Neuronal stem cell (in vitro differentiated cells): Measurements from ENCODE around the gene MYO16.

Source experiments
- DNase-seq: peaks from one replicate; pipeline ENCODE4 v3.0.0-alpha.2; 2013; ENCODE audit warnings: low spot score
- H2AFZ ChIP-seq: one replicate; pipeline ENCODE4 v1.6.1; 2013; ENCODE audit warnings: mild to moderate bottlenecking, low read length, inconsistent platforms
- H2AK5ac ChIP-seq: 2 replicates; pipeline ENCODE4 v1.6.1; 2013; ENCODE audit warnings: low read depth, mild to moderate bottlenecking, inconsistent platforms, low read length, moderate library complexity, mixed read lengths
- H2BK120ac ChIP-seq: 2 replicates; pipeline ENCODE4 v1.6.1; 2013; ENCODE audit warnings: low read depth, mild to moderate bottlenecking, inconsistent platforms, low read length, moderate library complexity, mixed read lengths
- H2BK12ac ChIP-seq: one replicate; pipeline ENCODE4 v1.6.1; 2013; ENCODE audit warnings: low read length, inconsistent platforms
- H2BK15ac ChIP-seq: 2 replicates; pipeline ENCODE4 v1.6.1; 2013; ENCODE audit warnings: mild to moderate bottlenecking, low read length, inconsistent platforms, mixed read lengths
- H2BK5ac ChIP-seq: one replicate; pipeline ENCODE4 v1.6.1; 2013; ENCODE audit warnings: inconsistent platforms, mild to moderate bottlenecking, low read length, moderate library complexity
- H3K14ac ChIP-seq: one replicate; pipeline ENCODE4 v1.6.1; 2013; ENCODE audit warnings: low read length, inconsistent platforms
- H3K18ac ChIP-seq: 2 replicates; pipeline ENCODE4 v1.6.1; 2013; ENCODE audit warnings: low read length, inconsistent platforms
- H3K23ac ChIP-seq: 2 replicates; pipeline ENCODE4 v1.6.1; 2013; ENCODE audit warnings: low read depth, mild to moderate bottlenecking, mixed read lengths, low read length, inconsistent platforms; ENCODE audit not compliant: poor library complexity
- H3K27ac ChIP-seq: replicated peaks from 3 replicates; pipeline ENCODE4 v1.5.1; 2013; ENCODE audit warnings: low read length, inconsistent platforms
- H3K27me3 ChIP-seq, 3 experiments: 2 replicates each; pipeline ENCODE4 v1.6.1; 2013; ENCODE audit warnings: low read length in 3 of 3, mild to moderate bottlenecking in 2 of 3, inconsistent platforms in 1 of 3, low read depth in 1 of 3, mixed read lengths in 1 of 3, moderate library complexity in 1 of 3; ENCODE audit not compliant: control insufficient read depth in 3 of 3, insufficient read depth in 3 of 3
- H3K36me3 ChIP-seq, 2 donors: replicated peaks in 1 of 2; 2 replicates each; pipeline ENCODE4 v1.6.1; 2013; ENCODE audit warnings: low read length in 2 of 2; ENCODE audit not compliant: control insufficient read depth in 2 of 2, insufficient read depth in 2 of 2
- H3K4ac ChIP-seq: 2 replicates; pipeline ENCODE4 v1.6.1; 2013; ENCODE audit warnings: inconsistent platforms, mild to moderate bottlenecking, low read length, moderate library complexity
- H3K4me1 ChIP-seq, 2 donors: 1 replicate in 1 of 2; 2 replicates in 1 of 2; pipeline ENCODE4 v1.6.1; 2013; ENCODE audit warnings: low read length in 2 of 2, low read depth in 1 of 2; ENCODE audit not compliant: control insufficient read depth in 2 of 2, insufficient read depth in 1 of 2
- H3K4me2 ChIP-seq: one replicate; pipeline ENCODE4 v1.6.1; 2013; ENCODE audit warnings: mild to moderate bottlenecking, low read length, inconsistent platforms; ENCODE audit not compliant: insufficient read depth, poor library complexity, severe bottlenecking
- H3K4me3 ChIP-seq, 2 donors: 2 replicates each; pipeline ENCODE4 v1.5.1; 2013; ENCODE audit warnings: low read length in 2 of 2, mild to moderate bottlenecking in 2 of 2, inconsistent platforms in 1 of 2, moderate library complexity in 1 of 2
- H3K79me1 ChIP-seq: one replicate; pipeline ENCODE4 v1.6.1; 2013; ENCODE audit warnings: low read depth, mild to moderate bottlenecking, inconsistent platforms, low read length, moderate library complexity
- H3K9ac ChIP-seq: one replicate; pipeline ENCODE4 v1.6.1; 2013; ENCODE audit warnings: mild to moderate bottlenecking, low read depth, low read length, inconsistent platforms; ENCODE audit not compliant: poor library complexity
- H3K9me3 ChIP-seq, 2 donors: replicated peaks in 1 of 2; 2 replicates each; pipeline versions ENCODE3 to v1.6.1; 2013; ENCODE audit warnings: low read length in 2 of 2, mild to moderate bottlenecking in 2 of 2, inconsistent platforms in 1 of 2, low read depth in 1 of 2, mixed read lengths in 1 of 2, moderate library complexity in 1 of 2; ENCODE audit not compliant: control insufficient read depth in 2 of 2, insufficient read depth in 1 of 2
- H4K8ac ChIP-seq: one replicate; pipeline ENCODE4 v1.6.1; 2013; ENCODE audit warnings: low read depth, mild to moderate bottlenecking, inconsistent platforms, low read length, moderate library complexity
- H4K91ac ChIP-seq: one replicate; pipeline ENCODE4 v1.6.1; 2013; ENCODE audit warnings: low read length, low read depth, mild to moderate bottlenecking, inconsistent platforms; ENCODE audit not compliant: poor library complexity
- WGBS, 2 donors: extraction: QIAGEN DNeasy Blood & Tissue Kit; methylation state at CpG; one replicate each; pipeline ENCODE4 v1.1.7; 2013; ENCODE audit warnings: missing lambda C conversion rate in 2 of 2, mixed read lengths in 1 of 2; ENCODE audit not compliant: insufficient read length in 2 of 2, insufficient replicate concordance in 1 of 2; ENCODE audit errors: extremely low coverage in 2 of 2; 5-methylcytosine and 5-hydroxymethylcytosine counted together

MYO16 gene

DNA sequence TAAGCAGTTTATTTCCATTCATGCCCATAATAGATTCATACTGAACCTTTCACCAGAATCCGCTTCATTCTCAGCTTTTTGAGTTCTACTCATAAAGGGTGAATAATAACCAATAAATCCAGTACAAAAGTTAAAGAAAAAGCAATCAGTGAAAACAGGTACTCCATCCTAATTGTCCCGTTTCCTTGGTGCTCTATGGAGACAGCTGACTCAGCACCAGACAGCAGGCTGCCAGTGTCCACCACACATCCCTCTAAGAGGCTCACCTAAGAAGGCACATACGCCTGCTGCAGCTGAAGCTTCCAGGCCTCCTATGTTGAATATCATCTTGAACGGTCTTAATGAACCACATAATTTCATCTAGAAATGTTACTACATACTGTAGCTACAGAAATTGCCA is 27.3 kb downstream of the MYO16 start:
- H3K18ac ChIP-seq: no peak overlapping the region
- H3K4me3 ChIP-seq: no peak overlapping the region
- H3K4me2 ChIP-seq: no peak overlapping the region
- no CpG with 5 or more reads among the region's 4 CpGs for WGBS, 2 donors
- no peaks in the 10 kb centered on the region for H3K36me3 ChIP-seq
- no peaks in the 10 kb centered on the region for H3K4me1 ChIP-seq
- H4K8ac ChIP-seq: no peak overlapping the region
- H2BK12ac ChIP-seq: no peak overlapping the region
- H3K27me3 ChIP-seq: no peaks in the 10 kb centered on the region
- no peak for DNase-seq
- H4K91ac ChIP-seq: no peak overlapping the region
- H3K9me3 ChIP-seq: no peaks in the 10 kb centered on the region
- H3K79me1 ChIP-seq: no peaks in the 10 kb centered on the region
- H2AFZ ChIP-seq: no peak overlapping the region
- no peak overlapping the region for H2BK15ac ChIP-seq
- no peak overlapping the region for H2BK5ac ChIP-seq
- H3K4ac ChIP-seq: no peak overlapping the region
- H3K27ac ChIP-seq: no peak overlapping the region
- H2AK5ac ChIP-seq: no peak overlapping the region
- H3K14ac ChIP-seq: no peak overlapping the region
- no peak overlapping the region for H2BK120ac ChIP-seq
- H3K23ac ChIP-seq: no peak overlapping the region
- no peak overlapping the region for H3K9ac ChIP-seq

- no peak overlapping the region for H3K9ac ChIP-seq
- H4K8ac ChIP-seq: no peak overlapping the region
- H4K91ac ChIP-seq: no peak overlapping the region
- H2BK120ac ChIP-seq: no peak overlapping the region
- no CpG with 5 or more reads among the region's 1 CpG for WGBS, 2 donors
- no peaks in the 10 kb centered on the region for H3K4me1 ChIP-seq
- H2BK15ac ChIP-seq: no peak overlapping the region
- H3K18ac ChIP-seq: no peak overlapping the region
- no peak overlapping the region for H2BK5ac ChIP-seq
- no peak overlapping the region for H2AFZ ChIP-seq
- no peaks in the 10 kb centered on the region for H3K27me3 ChIP-seq
- no peak overlapping the region for H3K23ac ChIP-seq
- no peak overlapping the region for H3K4me2 ChIP-seq
- no peak overlapping the region for H3K4ac ChIP-seq
- no peaks in the 10 kb centered on the region for H3K79me1 ChIP-seq
- H3K14ac ChIP-seq: no peak overlapping the region
- H3K4me3 ChIP-seq: no peak overlapping the region
- no peak overlapping the region for H3K27ac ChIP-seq
- DNase-seq: no peak
- no peak overlapping the region for H2BK12ac ChIP-seq
- no peak overlapping the region for H2AK5ac ChIP-seq
- H3K9me3 ChIP-seq: no peaks in the 10 kb centered on the region
- no peaks in the 10 kb centered on the region for H3K36me3 ChIP-seq
Measured at GRCh38 chr13:108657519-108657918, 28.1 kb downstream of the MYO16 start.

- H3K27me3 ChIP-seq: no peaks in the 10 kb centered on the region
- DNase-seq: no peak
Measured at GRCh38 chr13:108662528-108662927, 33.1 kb downstream of the MYO16 start.

DNA sequence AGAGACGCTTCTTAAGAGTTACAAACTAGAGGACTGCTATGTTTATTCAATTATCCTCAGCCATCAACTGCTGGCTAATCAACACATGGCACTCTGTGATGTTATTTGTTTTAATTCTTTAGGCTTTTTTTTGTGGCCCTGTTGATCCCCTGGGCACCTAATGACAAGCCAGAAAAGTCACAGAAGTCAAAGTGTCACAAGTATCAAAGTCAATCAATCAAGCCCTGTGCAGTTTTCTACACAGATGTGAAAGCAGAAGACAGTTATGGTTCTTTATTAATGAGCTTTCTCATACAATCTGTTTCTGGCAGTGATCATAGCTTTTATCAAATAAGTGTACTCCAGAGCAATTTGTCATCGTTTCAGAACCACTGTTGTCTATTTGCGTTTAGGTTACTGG is 34.3 kb downstream of the MYO16 start:
- no peaks in the 10 kb centered on the region for H3K4me1 ChIP-seq
- no peak for DNase-seq
- no peak overlapping the region for H3K4me3 ChIP-seq
- no peak overlapping the region for H2BK12ac ChIP-seq
- H2BK5ac ChIP-seq: no peak overlapping the region
- no CpG with 5 or more reads among the region's 3 CpGs for WGBS, 2 donors
- H3K27ac ChIP-seq: no peak overlapping the region
- no peak overlapping the region for H3K18ac ChIP-seq
- H4K8ac ChIP-seq: no peak overlapping the region
- no peak overlapping the region for H3K4ac ChIP-seq
- peaks cover 0 to 6% of the 10 kb centered on the region in 2 donors for H3K9me3 ChIP-seq
- H3K9ac ChIP-seq: no peak overlapping the region
- no peaks in the 10 kb centered on the region for H3K36me3 ChIP-seq
- H2AK5ac ChIP-seq: no peak overlapping the region
- H3K4me2 ChIP-seq: no peak overlapping the region
- H2BK120ac ChIP-seq: no peak overlapping the region
- no peak overlapping the region for H3K14ac ChIP-seq
- no peak overlapping the region for H2AFZ ChIP-seq
- H3K27me3 ChIP-seq: no peaks in the 10 kb centered on the region
- H3K79me1 ChIP-seq: no peaks in the 10 kb centered on the region
- H4K91ac ChIP-seq: no peak overlapping the region
- H2BK15ac ChIP-seq: no peak overlapping the region
- H3K23ac ChIP-seq: no peak overlapping the region

More at GRCh38 chr13:108662528-108662927, 33.1 kb downstream of the MYO16 start:
- Histone ChIP-seq H3K4ac (no peak overlapping the region), H3K4me1 (no peaks in the 10 kb centered on the region), H3K9ac (no peak overlapping the region), H3K4me3 (no peak overlapping the region), H2AFZ (no peak overlapping the region), H3K9me3 (peaks cover 0 to 1% of the 10 kb centered on the region in 2 donors), H3K23ac (no peak overlapping the region), H4K91ac (no peak overlapping the region), H2BK12ac (no peak overlapping the region), H2AK5ac (no peak overlapping the region), H2BK15ac (no peak overlapping the region), H3K79me1 (no peaks in the 10 kb centered on the region), H3K36me3 (no peaks in the 10 kb centered on the region), H3K18ac (no peak overlapping the region), H2BK120ac (no peak overlapping the region), H3K14ac (no peak overlapping the region), H3K4me2 (no peak overlapping the region), H2BK5ac (no peak overlapping the region), H3K27ac (no peak overlapping the region), H4K8ac (no peak overlapping the region)
- no CpG with 5 or more reads among the region's 5 CpGs for WGBS, 2 donors
